ENCODE results near the gene PCSK5.

PCSK5 gene

GRCh38 chr9:75918909-75919308 is 28.4 kb downstream of the PCSK5 start:
- FAIRE-seq (no peak), DNase-seq (ENCODE audit: low spot score) (peak; percentile 34)

GRCh38 chr9:75921391-75922127 is 31.1 kb downstream of the PCSK5 start:
- FAIRE-seq (peak; percentile 5), DNase-seq (ENCODE audit: low spot score) (no peak)

GRCh38 chr9:75926385-75926784 is 35.9 kb downstream of the PCSK5 start:
- FAIRE-seq = no peak
- no peak for DNase-seq (ENCODE audit: low spot score)

- DNase-seq (ENCODE audit: low spot score) = no peak
- FAIRE-seq = no peak
These were observed 36.9 kb downstream of the PCSK5 start for GRCh38 chr9:75927356-75927755.

- no peak for DNase-seq (ENCODE audit: low spot score)
- FAIRE-seq = no peak
These were observed 39.7 kb downstream of the PCSK5 start for GRCh38 chr9:75930190-75930589.

- DNase-seq (ENCODE audit: low spot score) (no peak), FAIRE-seq (no peak)
These were observed 40.4 kb downstream of the PCSK5 start for GRCh38 chr9:75930730-75931321.

- FAIRE-seq = no peak
- no peak for DNase-seq (ENCODE audit: low spot score)
These were observed 43.5 kb downstream of the PCSK5 start for GRCh38 chr9:75933982-75934381.

- no peak for FAIRE-seq
- DNase-seq (ENCODE audit: low spot score) = no peak
These were observed 45.1 kb downstream of the PCSK5 start for GRCh38 chr9:75935591-75935990.

- no peak for FAIRE-seq
- no peak for DNase-seq (ENCODE audit: low spot score)
These were observed 47.2 kb downstream of the PCSK5 start for GRCh38 chr9:75937521-75938258.

GRCh38 chr9:75938946-75939345 is 48.5 kb downstream of the PCSK5 start:
- DNase-seq (ENCODE audit: low spot score) (peak; percentile 23), FAIRE-seq (peak; percentile 86)

- DNase-seq (ENCODE audit: low spot score) (no peak), FAIRE-seq (no peak)
These were observed 49.2 kb downstream of the PCSK5 start for GRCh38 chr9:75939536-75940111.

- no peak for FAIRE-seq
- DNase-seq (ENCODE audit: low spot score) = no peak
These were observed 50.6 kb downstream of the PCSK5 start for GRCh38 chr9:75941066-75941465.

GRCh38 chr9:75941577-75942311 is 51.3 kb downstream of the PCSK5 start:
- FAIRE-seq (no peak), DNase-seq (ENCODE audit: low spot score) (no peak)

GRCh38 chr9:75946766-75947165 is 56.3 kb downstream of the PCSK5 start:
- DNase-seq (ENCODE audit: low spot score) (no peak), FAIRE-seq (no peak)

GRCh38 chr9:75947233-75947632 is 56.8 kb downstream of the PCSK5 start:
- no peak for FAIRE-seq
- no peak for DNase-seq (ENCODE audit: low spot score)

GRCh38 chr9:75950998-75951397 is 60.5 kb downstream of the PCSK5 start:
- peak; percentile 95 for FAIRE-seq
- peak; percentile 68 for DNase-seq (ENCODE audit: low spot score)

GRCh38 chr9:75953218-75953617 is 62.7 kb downstream of the PCSK5 start:
- DNase-seq (ENCODE audit: low spot score) = no peak
- no peak for FAIRE-seq

GRCh38 chr9:75956161-75956560 is 65.7 kb downstream of the PCSK5 start:
- FAIRE-seq (no peak), DNase-seq (ENCODE audit: low spot score) (no peak)

- no peak for FAIRE-seq
These were observed 66.6 kb downstream of the PCSK5 start for GRCh38 chr9:75957116-75957515.

GRCh38 chr9:75958226-75958625 is 67.8 kb downstream of the PCSK5 start:
- DNase-seq (ENCODE audit: low spot score) = no peak

More at GRCh38 chr9:75957116-75957515, 66.6 kb downstream of the PCSK5 start:
- DNase-seq (ENCODE audit: low spot score) = no peak

GRCh38 chr9:75960551-75960950 is 70.1 kb downstream of the PCSK5 start:
- DNase-seq (ENCODE audit: low spot score) = no peak
- FAIRE-seq = no peak

More at GRCh38 chr9:75958226-75958625, 67.8 kb downstream of the PCSK5 start:
- no peak for FAIRE-seq

Data from RCC 7860 (cell line).